NCI-H2029 treated with DMSO at 0.1 percent for 48 hours (cell line): Measurements from ENCODE around the gene MORN2.

Experiments
- DNase-seq: peaks from one replicate; lab custom pipeline; 2025; lab: John Stamatoyannopoulos, UW

MORN2 gene

DNA sequence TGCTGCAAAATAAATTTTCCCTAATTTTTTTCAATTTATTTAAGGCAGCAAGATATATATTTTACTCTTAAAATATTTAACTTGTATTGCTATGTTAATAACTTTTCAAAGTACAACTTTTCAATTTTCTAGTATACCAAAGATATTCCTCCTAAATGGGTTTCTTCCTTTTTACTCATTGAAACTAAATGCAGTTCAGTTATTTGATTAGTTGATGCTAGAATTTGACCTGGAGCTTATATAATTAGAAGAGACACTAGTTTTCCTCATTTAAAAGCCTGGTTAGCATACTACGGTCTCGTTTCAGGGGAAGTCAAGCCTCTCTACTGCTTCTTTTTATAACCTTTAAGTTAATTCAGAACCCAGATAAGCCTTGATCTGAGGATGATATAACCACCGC, 13.8 kb downstream of the MORN2 start, which contains the start of gene ARHGEF33:
TSS of gene ARHGEF33 (plus strand) at position 301 of the 400 bp plus-strand sequence. CDS start 29,573 bp downstream, outside the sequence.
- DNase-seq, result no peak

DNA sequence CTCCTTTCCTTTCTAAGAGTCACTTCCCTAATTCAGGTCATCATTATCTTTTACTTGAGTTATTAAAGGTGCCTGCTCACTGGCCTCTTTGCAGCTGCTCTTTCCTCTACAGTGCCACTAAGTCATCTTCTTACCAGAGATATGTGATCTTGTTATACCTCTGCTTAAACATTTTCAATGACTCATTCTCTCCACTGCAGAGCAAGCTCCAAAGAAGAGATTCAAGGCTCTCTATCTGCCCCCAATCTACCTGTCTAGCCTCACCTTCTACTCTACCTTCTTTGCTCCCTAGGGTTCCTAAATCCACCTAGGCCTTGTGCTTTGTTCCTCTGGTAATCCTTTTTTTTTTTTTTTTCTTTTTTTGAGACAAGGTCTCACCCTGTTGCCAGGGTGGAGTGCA, 17.0 kb downstream of the MORN2 start:
- DNase-seq, result no peak

DNA sequence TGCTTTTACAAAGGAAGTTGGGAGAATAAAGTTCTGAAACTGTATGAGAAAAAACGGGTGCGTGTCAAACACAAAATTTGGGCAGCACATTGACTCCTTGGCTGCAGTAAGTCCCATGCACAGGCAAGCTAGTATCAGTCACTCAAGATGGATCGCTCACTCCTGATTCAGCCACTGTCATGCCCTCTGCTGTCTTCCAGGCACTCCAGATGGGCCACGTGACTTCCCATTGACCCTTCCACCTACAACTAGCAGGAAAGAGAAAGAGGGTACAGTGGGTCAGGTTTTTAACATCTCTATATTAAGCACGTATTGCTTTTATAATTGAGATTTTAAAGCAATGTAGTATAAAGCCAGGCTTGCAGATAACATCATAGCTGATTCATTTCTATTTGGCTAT, 22.5 kb downstream of the MORN2 start:
- DNase-seq, result no peak

DNA sequence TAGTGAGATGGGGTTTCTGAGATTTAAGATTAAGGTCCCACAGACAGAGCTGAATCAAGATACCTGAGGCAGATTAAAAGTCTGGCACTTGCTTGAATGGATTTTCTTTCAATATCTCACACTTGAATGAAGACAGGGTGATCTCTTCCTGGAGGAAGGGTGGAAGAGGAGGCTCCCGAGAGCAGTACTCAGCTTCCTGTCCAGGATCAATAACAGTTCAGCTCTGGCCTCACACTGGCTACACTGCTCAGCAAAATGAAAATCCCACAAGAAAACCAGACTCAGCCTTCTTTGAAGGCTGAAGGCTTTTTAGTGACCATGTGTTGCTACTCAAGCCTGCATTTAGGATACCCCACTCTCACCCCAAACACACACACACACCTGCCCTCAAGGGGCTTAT, 24.9 kb downstream of the MORN2 start:
- no peak for DNase-seq

- DNase-seq, result no peak
Observed at GRCh38 chr2:38905251-38905650, 29.5 kb downstream of the MORN2 start.

DNA sequence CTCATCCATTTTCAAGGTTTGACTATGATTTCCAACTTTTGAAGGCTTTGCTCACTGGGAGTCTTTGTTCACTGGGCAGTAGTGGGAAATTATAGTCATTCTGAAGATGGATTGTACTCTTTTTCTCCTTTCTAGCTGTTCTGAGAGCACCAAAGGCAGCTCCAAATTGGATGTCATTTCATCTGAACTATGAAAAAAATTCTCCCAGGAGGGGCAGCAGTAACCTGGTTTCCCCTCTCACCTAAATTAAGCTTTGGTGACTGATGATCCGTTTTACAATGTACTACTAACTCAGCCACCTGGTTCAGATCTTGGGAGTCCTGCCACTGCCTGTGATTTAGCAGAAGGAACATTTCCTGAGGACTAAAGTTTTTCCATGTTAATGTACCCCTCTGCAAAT, 31.5 kb downstream of the MORN2 start:
- DNase-seq, result no peak

- no peak for DNase-seq
Observed at GRCh38 chr2:38907743-38908562, 32.2 kb downstream of the MORN2 start.

DNA sequence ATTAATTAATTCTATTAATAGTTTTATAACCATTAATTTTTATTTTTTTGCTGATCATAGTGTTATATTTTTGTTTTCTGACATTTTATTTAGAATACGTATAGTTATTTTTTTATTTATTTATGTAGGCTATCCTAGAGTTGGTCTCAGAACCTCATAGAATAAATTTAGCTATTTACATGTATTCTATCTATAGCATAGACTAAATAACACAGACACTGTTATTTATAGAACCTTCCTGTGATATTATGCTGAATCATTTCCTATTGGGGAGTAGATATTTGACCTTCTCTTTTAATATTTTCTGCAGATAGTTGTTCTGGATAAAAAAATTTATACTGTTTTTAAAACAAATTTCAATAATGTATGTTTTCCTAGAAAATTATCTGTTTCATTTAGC, 34.1 kb downstream of the MORN2 start:
- no peak for DNase-seq

DNA sequence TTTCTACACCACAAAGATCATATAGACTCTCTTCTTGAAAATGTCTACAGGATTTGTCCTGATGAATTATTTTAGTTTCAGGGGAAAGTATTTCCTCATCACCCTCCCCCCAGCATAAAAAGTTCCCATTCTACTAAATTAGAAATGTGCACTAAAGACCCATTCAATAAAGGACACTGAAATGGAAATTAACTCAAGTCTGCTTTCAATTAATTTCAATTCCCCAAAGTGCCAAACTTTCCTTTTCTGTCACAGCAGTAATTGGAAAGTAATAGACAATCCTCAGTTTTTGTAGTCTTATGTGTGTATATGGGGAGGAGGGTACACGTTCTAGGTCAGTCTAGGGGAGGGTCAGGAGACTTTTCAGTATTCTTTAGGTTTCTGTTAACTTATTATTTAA, 35.4 kb downstream of the MORN2 start:
- no peak for DNase-seq

DNA sequence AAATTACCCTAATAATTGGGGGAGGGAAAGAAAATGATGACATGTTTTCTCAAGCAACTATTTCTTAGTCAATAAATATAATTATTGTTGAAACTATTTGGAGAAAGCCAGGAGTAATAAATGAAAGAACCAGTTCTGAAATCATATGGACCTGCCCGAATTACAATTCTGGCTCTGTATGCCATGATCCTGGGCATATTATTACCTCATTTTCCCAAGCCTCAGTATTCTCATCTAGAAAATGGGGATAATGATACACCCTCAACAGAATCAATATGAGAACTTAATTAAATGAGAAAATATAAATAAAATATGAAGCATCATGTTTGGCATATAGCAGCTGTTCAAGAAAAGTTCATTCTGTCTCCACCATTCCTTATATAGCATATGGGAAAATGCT, 36.8 kb downstream of the MORN2 start:
- DNase-seq, result no peak

GRCh38 chr2:38922389-38922788, 46.6 kb downstream of the MORN2 start:
- no peak for DNase-seq

- no peak for DNase-seq
Observed at GRCh38 chr2:38922902-38923301, 47.1 kb downstream of the MORN2 start.

DNA sequence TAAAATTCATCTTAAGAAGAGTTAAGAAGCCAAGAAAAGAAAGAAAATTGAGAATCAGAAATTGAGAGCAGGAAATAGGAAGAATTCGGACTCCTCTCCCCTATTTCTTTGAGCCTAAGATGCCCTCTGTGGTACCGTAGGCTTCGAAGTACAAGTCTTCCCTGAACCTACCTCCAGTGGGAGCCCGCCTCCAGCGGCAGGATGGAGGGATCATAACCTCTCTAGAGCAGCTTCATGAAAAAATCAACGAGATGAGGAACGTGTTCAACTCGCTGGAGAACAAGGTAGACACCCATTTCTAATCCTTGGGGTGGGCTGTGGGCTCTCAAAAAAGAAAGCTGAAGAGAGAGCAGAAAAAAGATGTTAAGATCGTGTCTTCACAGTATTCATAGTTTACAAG, 50.2 kb downstream of the MORN2 start:
- DNase-seq, result no peak

DNA sequence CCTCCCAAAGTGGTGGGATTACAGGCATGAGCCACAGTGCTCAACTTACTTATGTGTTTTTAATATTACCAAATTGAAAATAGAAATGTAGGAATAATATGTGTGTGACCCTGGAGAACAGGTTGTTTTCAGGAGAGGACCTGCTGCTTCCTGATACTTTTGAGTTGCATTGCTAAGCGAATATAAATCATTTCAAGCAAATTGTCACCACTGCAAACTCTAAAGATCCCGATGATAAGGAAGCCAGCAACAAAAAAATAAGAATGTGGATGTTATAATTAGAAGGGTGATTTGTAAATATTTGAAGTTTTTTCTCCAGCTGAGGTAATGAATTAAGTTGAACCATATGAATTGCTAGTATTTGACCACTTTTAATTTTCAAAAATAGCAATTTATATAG, 54.8 kb downstream of the MORN2 start:
- DNase-seq, result no peak
